HG03521 (cell line): ENCODE data around the gene SPRYD3.

Source experiments
- ATAC-seq: cut with Tn5 transposase; IDR thresholded peaks from one replicate; pipeline ENCODE4 v1.9.1; 2021; ENCODE audit warnings: mild to moderate bottlenecking, moderate library complexity; ENCODE audit not compliant: unreplicated experiment

Gene SPRYD3

GRCh38 chr12:53064613-53065436 is 14.4 kb downstream of the SPRYD3 start:
- ATAC-seq: no peak

DNA sequence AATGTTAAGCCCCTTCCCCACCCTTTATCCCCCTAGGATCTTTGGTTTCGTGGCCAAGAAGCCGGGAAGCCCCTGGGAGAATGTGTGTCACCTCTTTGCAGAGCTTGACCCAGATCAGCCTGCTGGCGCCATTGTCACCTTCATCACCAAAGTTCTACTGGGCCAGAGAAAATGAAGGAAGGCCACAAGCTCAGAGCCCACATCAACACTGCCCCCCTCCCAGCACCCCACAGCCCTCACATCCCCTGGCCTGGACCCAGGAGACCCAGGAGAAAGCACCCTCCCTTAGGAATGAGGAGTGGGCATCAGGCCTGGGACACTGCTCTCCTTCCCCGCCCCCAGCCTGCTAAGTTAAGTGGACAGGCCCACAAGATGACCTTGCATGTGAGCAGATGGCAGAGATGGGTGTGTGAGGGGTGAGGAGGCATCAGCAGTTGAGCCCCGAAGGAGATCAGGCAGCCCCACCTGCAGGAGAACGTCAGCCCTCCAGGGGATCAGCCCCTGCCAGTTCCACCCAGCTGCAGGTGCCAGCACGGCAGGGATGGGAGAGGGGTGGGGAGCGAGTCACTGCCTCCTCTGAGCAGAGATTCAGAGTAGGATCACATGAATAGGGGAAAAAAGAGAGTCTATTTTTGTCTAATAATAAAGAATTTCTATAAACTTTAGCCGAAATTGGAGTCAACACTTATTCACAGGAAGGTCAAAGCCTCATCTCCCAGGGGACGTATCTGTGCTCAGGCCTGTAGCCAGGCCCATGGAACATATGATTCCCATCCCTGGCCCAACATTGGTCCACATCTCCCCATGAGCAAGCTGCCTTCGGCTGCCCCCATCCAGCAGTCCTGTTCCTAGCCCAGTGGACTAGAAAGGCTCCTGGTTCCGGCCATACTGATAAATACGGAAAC is 15.2 kb downstream of the SPRYD3 start:
- ATAC-seq: no peak

DNA sequence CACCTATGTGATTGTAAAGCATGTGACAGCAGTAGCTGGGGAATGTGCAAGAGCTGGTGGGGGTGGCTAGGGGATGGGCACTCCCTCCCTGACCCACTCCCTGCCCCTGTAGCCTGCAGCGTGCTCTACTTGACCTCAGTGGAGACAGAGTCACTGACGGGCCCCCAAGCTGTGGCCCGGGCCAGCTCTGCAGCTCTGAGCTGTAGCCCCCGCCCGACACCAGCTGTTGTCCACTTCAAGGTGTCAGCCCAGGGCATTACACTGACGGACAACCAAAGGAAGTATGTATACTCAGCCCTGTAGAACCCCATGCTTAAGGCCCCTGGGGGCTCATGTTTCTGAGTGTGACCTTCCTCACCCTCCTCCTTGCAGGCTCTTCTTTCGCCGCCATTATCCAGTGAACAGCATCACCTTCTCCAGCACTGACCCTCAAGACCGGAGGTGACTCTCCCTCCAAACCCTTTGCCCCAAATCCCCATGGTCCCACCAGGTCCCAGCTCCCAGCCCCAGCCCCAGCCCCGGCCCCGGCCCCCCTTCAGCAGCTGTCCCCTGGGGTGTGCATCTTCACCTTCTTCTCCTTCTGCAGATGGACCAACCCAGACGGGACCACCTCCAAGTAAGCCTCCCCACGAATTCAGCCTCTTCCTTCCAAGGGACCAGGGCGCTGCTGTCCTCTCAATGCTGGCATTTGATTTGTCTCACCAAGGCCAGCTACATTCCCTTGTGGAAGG is 16.0 kb downstream of the SPRYD3 start:
- no peak for ATAC-seq

DNA sequence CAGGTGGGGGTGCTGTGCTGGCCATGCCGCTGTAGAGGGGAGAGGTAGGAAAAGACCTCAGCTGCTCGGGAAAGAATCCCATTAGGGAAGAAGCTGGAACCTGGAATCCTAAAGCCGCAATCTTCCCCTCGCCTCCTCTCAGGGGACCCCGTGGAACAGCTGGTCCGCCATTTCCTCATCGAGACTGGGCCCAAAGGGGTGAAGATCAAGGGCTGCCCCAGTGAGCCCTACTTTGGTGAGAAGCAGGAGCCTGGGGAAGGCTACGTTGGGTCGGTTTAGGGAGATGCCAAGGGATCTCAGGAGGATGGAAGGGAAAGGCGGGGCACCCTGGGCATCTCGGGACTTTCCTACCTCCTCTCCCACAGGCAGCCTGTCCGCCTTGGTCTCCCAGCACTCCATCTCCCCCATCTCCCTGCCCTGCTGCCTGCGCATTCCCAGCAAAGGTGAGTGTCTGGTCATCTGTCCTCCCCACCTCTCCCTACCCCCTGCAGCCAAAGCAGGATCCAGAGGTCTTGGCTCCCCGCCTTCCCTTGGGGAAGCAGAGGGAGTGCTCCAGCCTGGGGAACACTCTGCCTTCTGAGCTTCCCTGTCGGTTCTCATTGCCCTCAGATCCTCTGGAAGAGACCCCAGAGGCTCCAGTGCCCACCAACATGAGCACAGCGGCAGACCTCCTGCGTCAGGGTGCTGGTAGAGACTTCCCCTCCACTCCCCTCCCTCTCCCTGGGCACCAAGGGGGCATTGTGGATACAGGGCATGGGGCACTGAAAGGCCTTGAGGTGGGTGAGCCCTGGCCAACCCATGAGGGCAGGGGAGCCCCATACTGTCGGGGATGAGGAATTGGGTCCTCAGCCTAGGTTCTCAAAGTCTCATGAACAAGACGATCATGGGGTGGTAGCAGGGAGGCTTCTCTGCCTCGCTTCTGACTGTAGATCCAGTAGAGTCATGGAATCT is 16.9 kb downstream of the SPRYD3 start:
- ATAC-seq: no peak

GRCh38 chr12:53061404-53062010 is 17.7 kb downstream of the SPRYD3 start:
- ATAC-seq: no peak

GRCh38 chr12:53060721-53061276 is 18.4 kb downstream of the SPRYD3 start:
- ATAC-seq: no peak

DNA sequence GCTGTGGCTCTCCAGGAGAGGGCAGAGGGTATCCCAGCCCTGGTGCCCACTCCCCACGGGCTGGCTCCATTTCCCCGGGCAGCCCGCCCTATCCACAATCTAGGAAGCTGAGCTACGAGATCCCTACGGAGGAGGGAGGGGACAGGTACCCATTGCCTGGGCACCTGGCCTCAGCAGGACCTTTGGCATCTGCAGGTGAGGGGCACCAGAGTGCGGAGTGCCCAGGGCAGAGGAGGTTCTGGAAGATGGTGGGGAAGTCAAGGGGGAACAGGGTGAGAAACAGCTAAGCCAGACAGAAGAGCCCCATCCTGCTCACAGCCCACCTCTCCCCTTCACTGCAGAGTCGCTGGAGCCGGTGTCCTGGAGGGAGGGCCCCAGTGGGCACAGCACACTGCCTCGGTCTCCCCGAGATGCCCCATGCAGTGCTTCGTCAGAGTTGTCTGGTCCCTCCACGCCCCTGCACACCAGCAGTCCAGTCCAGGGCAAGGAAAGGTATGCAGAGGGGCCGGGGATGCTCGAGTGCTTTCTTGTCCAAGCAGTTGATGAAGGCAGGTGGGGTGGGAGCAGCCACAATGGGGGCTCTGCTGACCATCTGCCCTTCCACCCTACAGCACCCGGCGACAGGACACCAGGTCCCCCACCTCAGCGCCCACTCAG is 19.0 kb downstream of the SPRYD3 start:
- ATAC-seq: no peak

DNA sequence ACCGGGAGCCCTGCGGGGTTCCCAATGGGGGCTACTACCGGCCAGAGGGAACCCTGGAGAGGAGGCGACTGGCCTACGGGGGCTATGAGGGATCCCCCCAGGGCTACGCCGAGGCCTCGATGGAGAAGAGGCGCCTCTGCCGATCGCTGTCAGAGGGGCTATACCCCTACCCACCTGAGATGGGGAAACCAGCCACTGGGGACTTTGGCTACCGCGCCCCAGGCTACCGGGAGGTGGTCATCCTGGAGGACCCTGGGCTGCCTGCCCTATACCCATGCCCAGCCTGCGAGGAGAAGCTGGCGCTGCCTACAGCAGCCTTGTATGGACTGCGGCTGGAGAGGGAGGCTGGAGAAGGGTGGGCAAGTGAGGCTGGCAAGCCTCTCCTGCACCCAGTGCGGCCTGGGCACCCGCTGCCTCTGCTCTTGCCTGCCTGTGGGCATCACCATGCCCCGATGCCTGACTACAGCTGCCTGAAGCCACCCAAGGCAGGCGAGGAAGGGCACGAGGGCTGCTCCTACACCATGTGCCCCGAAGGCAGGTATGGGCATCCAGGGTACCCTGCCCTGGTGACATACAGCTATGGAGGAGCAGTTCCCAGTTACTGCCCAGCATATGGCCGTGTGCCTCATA is 19.6 kb downstream of the SPRYD3 start:
- ATAC-seq: no peak

DNA sequence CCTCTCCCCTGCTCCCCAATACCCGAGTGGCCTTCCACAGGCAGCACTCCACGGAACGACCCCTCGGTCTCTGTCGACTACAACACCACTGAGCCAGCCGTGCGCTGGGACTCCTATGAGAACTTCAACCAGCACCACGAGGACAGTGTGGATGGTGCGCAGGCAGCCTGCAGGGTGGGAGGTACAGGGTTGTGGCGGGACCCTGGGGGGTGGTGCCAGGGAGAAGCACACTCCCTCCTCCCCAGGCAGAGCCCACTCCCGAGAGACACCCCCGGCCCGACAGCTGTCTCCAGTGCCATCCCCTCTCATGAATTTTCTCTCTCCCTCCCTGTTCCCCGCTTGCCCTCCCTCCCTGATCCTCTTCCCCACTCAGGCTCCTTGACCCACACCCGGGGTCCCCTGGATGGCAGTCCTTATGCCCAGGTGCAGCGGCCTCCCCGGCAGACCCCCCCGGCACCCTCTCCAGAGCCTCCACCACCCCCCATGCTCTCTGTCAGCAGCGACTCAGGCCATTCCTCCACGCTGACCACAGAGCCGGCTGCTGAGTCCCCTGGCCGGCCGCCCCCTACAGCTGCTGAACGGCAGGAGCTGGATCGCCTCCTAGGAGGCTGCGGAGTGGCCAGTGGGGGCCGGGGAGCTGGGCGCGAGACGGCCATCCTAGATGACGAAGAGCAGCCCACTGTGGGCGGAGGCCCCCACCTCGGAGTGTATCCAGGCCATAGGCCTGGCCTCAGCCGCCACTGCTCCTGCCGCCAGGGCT is 20.3 kb downstream of the SPRYD3 start:
- no peak for ATAC-seq

GRCh38 chr12:53057816-53058500 is 21.2 kb downstream of the SPRYD3 start:
- no peak for ATAC-seq

GRCh38 chr12:53056901-53057300 is 22.3 kb downstream of the SPRYD3 start:
- no peak for ATAC-seq

DNA sequence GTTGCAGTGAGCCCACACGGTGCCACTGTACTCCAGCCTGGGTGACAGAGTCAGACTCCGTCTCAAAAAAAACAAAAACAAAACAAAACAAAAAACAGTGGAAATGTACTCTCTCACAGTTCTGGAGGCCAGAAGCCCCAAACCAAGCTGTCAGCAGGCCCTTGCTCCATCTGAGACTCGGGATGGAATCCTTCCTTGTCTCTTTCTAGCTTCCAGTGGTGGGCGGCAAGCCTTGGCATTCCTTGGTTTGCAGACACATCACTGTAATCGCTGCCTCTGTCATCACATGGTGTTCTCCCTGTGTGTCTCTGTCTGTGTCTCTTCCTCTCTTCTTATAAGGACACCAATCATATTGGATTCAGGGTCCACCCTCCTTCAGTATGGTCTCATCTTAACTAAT is 22.9 kb downstream of the SPRYD3 start:
- no peak for ATAC-seq

DNA sequence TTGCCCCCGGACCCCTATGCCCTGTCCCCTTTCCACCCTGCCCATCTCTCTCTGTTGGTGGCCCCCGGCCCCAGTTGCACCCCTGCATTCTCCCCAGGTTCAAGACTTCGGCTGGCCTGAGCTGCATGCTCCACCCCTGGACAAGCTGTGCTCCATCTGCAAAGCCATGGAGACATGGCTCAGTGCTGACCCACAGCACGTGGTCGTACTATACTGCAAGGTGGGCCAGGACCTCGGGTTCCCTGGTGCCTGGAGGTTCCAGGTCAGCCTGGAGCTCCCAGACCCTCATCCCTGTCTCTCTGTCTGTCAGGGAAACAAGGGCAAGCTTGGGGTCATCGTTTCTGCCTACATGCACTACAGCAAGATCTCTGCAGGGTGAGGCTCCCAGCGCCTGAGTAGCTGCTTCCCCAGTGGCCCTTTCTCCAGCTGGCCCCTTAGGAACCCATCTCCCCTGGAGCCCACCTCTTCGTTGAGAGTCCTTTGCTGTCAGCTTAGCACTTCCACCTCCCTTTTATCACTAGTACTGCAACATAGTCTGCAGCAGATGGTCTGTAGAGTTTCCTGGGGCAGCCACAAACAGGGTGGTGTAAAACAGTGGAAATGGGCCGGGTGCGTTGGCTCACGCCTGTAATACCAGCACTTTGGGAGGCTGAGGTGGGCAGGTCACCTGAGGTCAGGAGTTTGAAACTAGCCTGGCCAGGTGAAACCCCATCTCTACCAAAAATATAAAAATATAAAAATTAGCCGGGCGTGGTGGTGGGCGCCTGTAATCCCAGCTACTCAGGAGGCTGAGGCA is 23.5 kb downstream of the SPRYD3 start:
- no peak for ATAC-seq

- ATAC-seq: peak; percentile 86
Measured at GRCh38 chr12:53054112-53054878, 24.9 kb downstream of the SPRYD3 start.
